Stimulated activated CD4-positive, alpha-beta T cell treated with anti-CD3 and anti-CD28 coated beads, Interleukin-15, amount 100 ng/mL, for 1 hour (primary cell): ENCODE results near the gene FXYD2.
"Not testable (repeated sequence)": the region's sequence is repeated elsewhere in the genome, so short reads cannot be mapped to it uniquely, and the experiment has no call there.

Source experiments
- DNase-seq, 2 donors: peaks; one replicate each; pipeline ENCODE4 v3.0.0-alpha.2; 2020; ENCODE audit warnings: low read depth in 1 of 2, low spot score in 1 of 2

FXYD2 gene

GRCh38 chr11:117824571-117825537 lies at the start of gene FXYD2:
Gene FXYD2 (minus strand): TSS chr11:117824744. CDS start chr11:117824678, 66 bp downstream.
- no peak for DNase-seq

DNA sequence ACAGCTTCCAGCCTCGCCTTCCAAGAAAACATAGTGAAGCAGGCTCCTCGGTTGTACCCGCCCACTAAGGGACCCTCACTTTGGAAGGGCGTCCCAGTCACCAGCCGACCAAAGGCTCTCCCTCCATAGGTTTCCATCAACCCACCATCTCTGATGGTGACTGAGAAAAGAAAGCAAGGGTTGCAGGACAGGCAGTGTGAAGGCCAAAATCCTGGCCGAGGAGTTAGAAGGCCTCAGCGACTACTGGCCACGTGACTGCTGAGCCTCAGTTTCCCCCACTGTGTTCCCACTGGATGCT lies 49.2 kb upstream of the FXYD2 start:
- DNase-seq, result no peak

DNA sequence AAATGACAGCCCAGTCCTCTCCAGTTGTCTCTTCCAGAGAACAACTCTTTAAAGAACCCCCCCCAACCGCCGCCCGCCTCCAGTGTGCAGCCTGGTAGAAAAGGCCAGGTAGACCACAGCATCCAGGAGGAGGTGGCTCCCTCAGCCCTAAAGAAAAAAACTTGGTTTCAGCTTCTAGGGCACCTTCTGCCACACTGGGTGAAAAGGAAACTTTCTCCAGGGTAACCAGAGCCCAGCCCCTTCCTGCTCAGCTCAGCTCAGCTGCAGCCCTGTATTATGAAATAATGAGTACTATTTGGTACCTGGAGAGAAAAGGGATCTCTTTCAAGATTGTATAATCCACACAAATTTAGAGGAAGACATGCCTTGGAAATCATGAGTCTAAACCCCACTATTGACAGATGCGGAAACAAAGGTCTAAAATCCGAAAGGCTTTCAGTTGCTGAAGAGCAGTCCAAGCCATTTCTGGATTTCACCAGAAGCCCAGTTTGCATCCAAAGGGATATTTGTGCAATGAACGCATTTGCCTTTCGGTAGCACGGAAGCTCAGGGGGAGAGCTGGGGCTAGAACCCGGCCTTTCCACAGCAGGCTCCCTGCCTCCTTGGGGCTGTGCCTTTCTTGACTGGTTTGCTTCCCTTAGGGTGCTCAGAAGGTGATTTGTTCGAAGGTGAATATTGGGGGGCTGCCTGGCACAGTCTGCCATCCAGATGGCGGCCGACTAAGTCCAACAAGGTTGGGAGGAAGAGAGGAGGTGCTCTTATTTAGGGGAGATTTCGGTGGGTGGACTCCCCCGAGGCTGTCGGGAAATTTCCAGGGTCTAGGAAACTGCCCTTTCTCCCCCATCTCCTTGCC lies 48.7 kb upstream of the FXYD2 start:
- DNase-seq, result no peak

GRCh38 chr11:117872420-117872961 lies 47.9 kb upstream of the FXYD2 start:
- DNase-seq, result no peak

DNA sequence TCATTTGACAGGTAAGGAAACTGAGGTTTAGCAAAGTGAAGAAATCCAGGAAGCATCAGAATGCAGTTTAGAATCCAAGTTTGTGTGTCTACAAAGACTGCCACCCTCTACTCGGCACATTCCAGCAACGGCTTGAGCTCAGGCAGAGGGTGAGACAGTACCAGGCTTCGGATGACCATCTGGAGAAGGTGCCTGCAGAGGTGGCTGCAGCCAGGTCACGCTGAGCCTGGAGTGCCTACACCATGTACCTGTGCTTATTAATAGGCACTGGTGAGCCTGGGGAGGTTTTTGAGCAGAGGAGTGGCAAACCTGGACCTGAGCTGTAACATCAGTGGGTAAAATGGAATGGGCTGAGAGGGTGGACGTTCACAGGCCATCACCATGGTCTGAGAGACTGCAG lies 47.2 kb upstream of the FXYD2 start:
- DNase-seq, result no peak

GRCh38 chr11:117871160-117871559 lies 46.6 kb upstream of the FXYD2 start:
- no peak for DNase-seq

DNA sequence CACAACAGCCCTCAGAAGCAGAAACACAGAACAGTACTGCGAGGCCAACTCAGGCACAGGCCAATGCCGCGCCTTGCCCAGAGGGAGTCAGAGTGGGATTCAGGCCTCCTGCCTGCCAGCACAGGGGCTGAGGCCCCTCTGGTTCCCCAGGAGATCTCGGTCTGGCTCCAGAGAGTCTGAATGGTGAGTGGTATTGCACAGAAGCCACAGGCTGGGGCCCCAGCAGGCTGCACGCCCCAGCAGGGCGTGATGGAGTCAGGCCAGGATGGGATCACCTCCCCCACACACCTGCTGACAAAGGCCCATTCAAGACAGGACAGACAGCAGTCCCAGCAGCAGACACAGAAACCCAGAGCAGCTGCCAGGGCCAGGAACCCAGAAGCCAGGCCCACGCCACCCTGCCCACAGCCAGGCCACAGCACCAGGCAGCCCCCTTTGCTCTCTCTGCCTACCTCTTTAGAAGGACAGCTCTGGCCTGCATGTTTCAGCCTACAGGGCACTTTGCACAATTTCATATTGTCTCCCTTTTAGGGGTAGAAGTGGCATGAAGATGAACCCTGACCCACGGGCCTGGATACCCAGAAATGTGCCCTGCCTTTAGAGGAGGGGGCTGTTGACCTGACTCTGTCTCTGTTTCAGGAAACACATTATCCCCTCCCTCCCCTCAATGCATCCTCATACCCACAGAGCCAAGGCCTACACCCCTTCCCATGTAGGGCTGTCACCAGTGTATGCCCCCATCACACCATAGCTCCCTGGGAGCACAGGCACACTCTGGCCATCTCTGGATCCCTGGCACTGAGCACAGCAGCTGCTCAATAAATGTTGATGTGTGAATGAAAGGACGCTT lies 45.8 kb upstream of the FXYD2 start:
- no peak for DNase-seq

GRCh38 chr11:117869604-117870003 lies 45.1 kb upstream of the FXYD2 start:
- no peak for DNase-seq

- DNase-seq, result no peak
Measured at GRCh38 chr11:117868815-117869561, 44.4 kb upstream of the FXYD2 start.

DNA sequence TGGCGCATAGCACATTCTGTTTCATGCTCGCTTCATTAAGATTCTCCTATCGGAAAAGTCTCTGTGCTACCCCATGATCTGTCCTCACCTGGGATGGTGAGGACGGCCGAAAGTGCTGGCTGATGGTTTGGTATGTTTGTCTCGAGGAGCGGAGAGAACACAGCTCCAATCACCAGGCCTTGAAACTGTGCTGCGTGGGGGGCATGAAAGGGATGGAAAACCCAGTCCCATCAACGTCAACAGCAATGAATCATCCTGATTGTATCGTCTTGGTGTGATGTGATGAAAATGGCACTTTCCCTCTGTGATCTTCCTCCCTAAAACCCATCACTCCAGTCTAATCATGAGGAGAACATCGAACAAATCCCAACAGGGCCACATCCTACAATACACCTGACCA lies 43.5 kb upstream of the FXYD2 start:
- DNase-seq, result no peak

DNA sequence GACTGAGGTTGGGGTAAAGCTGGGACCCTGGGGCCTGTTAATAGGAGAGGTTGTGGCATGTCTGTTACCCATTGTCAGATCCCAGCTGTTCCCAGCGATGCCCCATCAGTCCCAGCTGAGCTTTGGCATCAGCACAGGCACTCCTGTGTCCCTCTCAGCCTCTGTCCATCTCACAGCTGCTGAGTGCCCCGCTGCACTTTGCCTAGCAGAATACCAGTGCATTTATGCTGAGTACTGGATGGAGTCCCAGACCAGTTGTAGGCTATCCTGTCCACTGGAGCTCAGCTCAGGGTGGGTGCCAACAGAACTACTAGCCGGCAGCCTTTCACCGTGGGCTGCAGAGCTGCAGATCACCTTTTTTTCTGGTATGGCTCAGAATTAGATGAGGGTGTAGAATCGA lies 42.0 kb upstream of the FXYD2 start:
- no peak for DNase-seq

DNA sequence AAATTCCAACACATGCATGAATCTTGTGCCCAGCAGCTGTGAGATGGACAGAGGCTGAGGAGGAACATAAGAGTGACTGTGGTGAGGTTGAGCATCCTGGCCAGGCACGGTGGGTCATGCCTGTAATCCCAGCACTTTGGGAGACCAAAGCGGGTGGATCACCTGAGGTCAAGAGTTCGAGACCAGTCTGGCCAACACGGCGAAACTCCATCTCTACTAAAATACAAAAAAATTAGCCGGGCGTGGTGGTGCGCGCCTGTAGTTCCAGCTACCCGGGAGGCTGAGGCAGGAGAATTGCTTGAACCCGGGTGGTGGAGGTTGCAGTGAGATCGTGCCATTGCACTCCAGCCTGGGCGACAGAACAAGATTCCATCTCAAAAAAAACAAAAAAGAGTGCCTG lies 41.0 kb upstream of the FXYD2 start:
- DNase-seq, result not testable (repeated sequence)

DNA sequence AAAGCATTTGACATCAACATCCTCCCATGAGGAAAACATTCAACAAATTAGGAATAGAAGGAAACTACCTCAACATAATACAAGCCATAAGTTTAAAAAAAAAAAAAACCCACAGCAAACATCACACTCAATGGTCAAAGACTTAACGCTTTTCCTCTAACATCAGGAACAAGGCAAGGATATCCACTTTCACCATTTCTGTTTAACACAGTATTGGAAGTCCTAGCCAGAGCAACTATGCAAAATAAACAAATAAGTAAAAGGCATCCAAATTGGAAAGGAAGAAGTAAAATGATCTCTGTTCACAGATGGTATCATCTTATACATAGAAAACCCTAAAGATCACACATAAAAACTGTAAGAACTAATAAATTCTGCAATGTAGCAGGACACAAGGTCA lies 38.8 kb upstream of the FXYD2 start:
- DNase-seq, result no peak

DNA sequence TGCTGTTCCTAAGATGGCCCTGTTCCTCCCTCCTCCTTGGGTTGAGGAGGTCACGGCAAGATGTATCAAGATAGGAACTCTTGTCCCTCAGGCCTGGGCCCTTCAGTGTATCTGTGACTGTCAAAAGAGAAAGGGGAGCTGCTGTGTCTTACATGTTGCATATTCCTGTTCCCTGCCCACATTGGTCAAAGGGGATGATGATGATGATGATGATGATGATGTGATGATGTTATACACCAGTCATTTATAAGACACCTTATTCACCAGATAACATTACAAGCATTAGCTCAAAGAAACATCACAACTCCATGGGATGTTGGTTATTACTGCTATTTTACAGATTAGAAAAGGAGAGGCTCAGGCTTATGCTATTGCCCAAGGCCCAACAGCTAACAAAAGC lies 38.2 kb upstream of the FXYD2 start:
- DNase-seq, result no peak

- no peak for DNase-seq
Measured at GRCh38 chr11:117862019-117862725, 37.6 kb upstream of the FXYD2 start.

- no peak for DNase-seq
Measured at GRCh38 chr11:117861151-117862018, 36.8 kb upstream of the FXYD2 start.

DNA sequence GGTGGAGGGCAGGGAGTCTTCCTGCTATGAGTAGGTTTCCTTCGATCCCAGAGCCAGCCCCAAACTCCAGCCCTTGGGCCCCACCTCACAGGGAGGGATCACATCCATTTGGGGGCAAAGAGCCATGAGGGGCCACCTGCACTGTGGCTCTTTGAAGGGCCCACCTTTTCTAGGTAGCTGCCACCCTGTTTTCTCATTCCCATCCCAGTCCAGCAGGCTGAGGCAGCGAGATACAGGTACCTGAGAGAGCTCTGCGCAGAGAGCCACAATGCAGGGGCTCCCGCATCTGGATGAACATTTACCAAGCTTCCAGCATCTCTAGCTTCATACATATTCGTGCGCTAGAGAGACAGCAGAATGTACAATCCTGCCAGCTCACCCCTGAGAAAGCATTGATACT lies 35.6 kb upstream of the FXYD2 start:
- DNase-seq, result no peak

GRCh38 chr11:117859488-117860112 lies 35.1 kb upstream of the FXYD2 start:
- no peak for DNase-seq
